Kidney (tissue), 14 donors: ENCODE data around the gene SORCS2. TPM values are rescaled to one million over a fixed set of nuclear protein-coding genes. Genes with fewer than 3 reads are reported as not detected.
A peak's percentile ranks its signal among the peaks of the same experiment; 100 is the strongest.

Source experiments
- DNase-seq, 5 donors: peaks; one replicate each; pipeline ENCODE4 v3.0.0-alpha.2; 2013 to 2020
- FAIRE-seq: peaks from 2 replicates; lab custom pipeline; 2012; peaks lifted over from hg19 to GRCh38; lab: Jason Lieb, UNC
- H3K27ac ChIP-seq, 2 donors: one replicate each; pipeline ENCODE4 v1.7.0; 2013; ENCODE audit warnings: low read depth in 2 of 2, low read length in 2 of 2, inconsistent platforms in 1 of 2
- H3K27me3 ChIP-seq: one replicate; pipeline ENCODE4 v1.7.1; 2013; ENCODE audit warnings: low read length, inconsistent platforms; ENCODE audit not compliant: control insufficient read depth, insufficient read depth
- H3K36me3 ChIP-seq, 3 donors: one replicate each; pipeline versions ENCODE4 v1.7.0 to v1.7.1; 2013; ENCODE audit warnings: low read length in 3 of 3, control low read depth in 1 of 3, inconsistent platforms in 1 of 3; ENCODE audit not compliant: insufficient read depth in 3 of 3, control insufficient read depth in 2 of 3
- H3K4me1 ChIP-seq, 3 donors: one replicate each; pipeline versions ENCODE4 v1.7.0 to v1.7.1; 2013; ENCODE audit warnings: low read length in 3 of 3, inconsistent platforms in 1 of 3, low read depth in 1 of 3; ENCODE audit not compliant: control insufficient read depth in 2 of 3, insufficient read depth in 2 of 3
- H3K4me3 ChIP-seq, 3 donors: one replicate each; pipeline versions ENCODE4 v1.7.0 to v1.8.1; 2013; ENCODE audit warnings: low read length in 3 of 3, control low read depth in 1 of 3, inconsistent platforms in 1 of 3
- H3K9ac ChIP-seq, 3 donors: one replicate each; pipeline versions ENCODE4 v1.7.0 to v1.7.1; 2013; ENCODE audit warnings: low read length in 3 of 3, control low read depth in 1 of 3, inconsistent platforms in 1 of 3
- H3K9me3 ChIP-seq, 3 donors: one replicate each; pipeline versions ENCODE4 v1.7.0 to v1.7.1; 2013; ENCODE audit warnings: low read length in 3 of 3, control low read depth in 1 of 3, inconsistent platforms in 1 of 3; ENCODE audit not compliant: control insufficient read depth in 2 of 3, insufficient read depth in 1 of 3
- CTCF ChIP-seq: IDR thresholded peaks from 3 replicates; pipeline ENCODE4 v1.5.1; 2012; ENCODE audit warnings: mild to moderate bottlenecking, moderate library complexity, borderline replicate concordance; ENCODE audit not compliant: insufficient read depth; ENCODE audit errors: extremely low read depth
- intact Hi-C: fragments of 100-400 bp; cut with DNase I; formaldehyde crosslinking; loops from one replicate; pipeline ENCODE4 v1.11.1; 2022
- polyA plus RNA-seq: library from polyadenylated mRNA; stranded (reverse); fragments of 350-450 nt; fragmentation: Illumina TruSeq; extraction: RNeasy Lipid Tissue Mini Kit (QIAGEN cat#74804); gene quantifications from one replicate; pipeline ENCODE4 v1.2.3, GENCODE V29; 2014; ENCODE audit warnings: low read depth, low replicate concordance; ENCODE audit not compliant: insufficient read depth
- total RNA-seq: library from RNA; stranded (reverse); fragmentation: NEBNext Ultra II Directional; extraction: Animal tissue kit (Norgen Biotek cat#: 25700); gene quantifications from one replicate; pipeline ENCODE4 v1.2.1, GENCODE V29; 2021
- donor health status: control.
- donor health status: control.
- donor health status: control.
- donor health status: control.
- donor health status: control.
- donor health status: DM: yes; HTN: yes; CAD: no.
- donor health status: Normal renal cell carcinoma (clear cell type).

Gene SORCS2
- total and polyA plus RNA-seq, 2 donors from 2014 or later = 6.1 to 9.1 TPM

GRCh38 chr4:7375427-7375826, 183.1 kb downstream of the SORCS2 start:
- no peaks in the 10 kb centered on the region for H3K36me3 ChIP-seq
- no peaks in the 10 kb centered on the region for H3K4me1 ChIP-seq
- H3K9me3 ChIP-seq = no peaks in the 10 kb centered on the region
- peak in 3 of 5 donors; percentile 30 to 51 (median 51) for DNase-seq
- no peak overlapping the region for H3K4me3 ChIP-seq
- no peak overlapping the region for H3K27ac ChIP-seq
- TF ChIP-seq CTCF = no peak
- no peaks in the 10 kb centered on the region for H3K27me3 ChIP-seq
- no peak overlapping the region for H3K9ac ChIP-seq
- intact Hi-C loops = no loop called here
- no peak for FAIRE-seq

GRCh38 chr4:7377223-7377865, 185.0 kb downstream of the SORCS2 start:
- H3K4me3 ChIP-seq = no peak overlapping the region
- DNase-seq (peak in 3 of 5 donors; percentile 35 to 43 (median 43)), FAIRE-seq (no peak)
- H3K9ac ChIP-seq = no peak overlapping the region
- intact Hi-C loops = no loop called here
- no peaks in the 10 kb centered on the region for H3K36me3 ChIP-seq
- no peaks in the 10 kb centered on the region for H3K4me1 ChIP-seq
- no peak for TF ChIP-seq CTCF
- H3K9me3 ChIP-seq = no peaks in the 10 kb centered on the region
- H3K27me3 ChIP-seq = no peaks in the 10 kb centered on the region
- H3K27ac ChIP-seq = no peak overlapping the region

GRCh38 chr4:7379186-7379585, 186.8 kb downstream of the SORCS2 start:
- no peak for FAIRE-seq
- no peaks in the 10 kb centered on the region for H3K4me1 ChIP-seq

More at GRCh38 chr4:7379186-7379585, 186.8 kb downstream of the SORCS2 start:
- no peaks in the 10 kb centered on the region for H3K27me3 ChIP-seq
- no peak overlapping the region for H3K4me3 ChIP-seq
- no peak for TF ChIP-seq CTCF
- no peaks in the 10 kb centered on the region for H3K9me3 ChIP-seq
- peak in 1 of 5 donors; percentile 34 for DNase-seq
- no peak overlapping the region for H3K9ac ChIP-seq
- H3K36me3 ChIP-seq = no peaks in the 10 kb centered on the region
- no peak overlapping the region for H3K27ac ChIP-seq
- intact Hi-C loops = no loop called here
